Dedifferentiated amniotic fluid mesenchymal stem cell (primary cell): ENCODE results near the gene XCL1.
"Not testable (repeated sequence)": the region's sequence is repeated elsewhere in the genome, so short reads cannot be mapped to it uniquely, and the experiment has no call there.

Experiments
- DNase-seq: peaks from one replicate; pipeline ENCODE4 v3.0.0-alpha.2; 2016; ENCODE audit errors: extremely low spot score

The XCL1 gene

DNA sequence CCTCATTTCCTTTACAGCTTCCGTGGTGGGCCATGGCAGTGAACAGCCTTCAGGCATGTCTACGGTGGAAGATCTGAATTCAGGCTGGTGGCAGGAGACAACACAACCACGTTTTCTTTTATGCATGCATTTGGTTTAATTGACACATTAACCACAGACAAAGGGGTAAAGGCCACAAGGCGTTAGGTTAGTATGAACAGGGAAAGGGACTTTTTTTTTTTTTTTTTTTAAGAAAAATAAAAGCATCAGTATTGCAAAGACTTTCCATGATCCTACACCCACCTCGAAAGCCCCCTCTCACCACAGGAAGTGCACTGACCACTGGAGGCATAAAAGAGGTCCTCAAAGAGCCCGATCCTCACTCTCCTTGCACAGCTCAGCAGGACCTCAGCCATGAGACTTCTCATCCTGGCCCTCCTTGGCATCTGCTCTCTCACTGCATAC is at the start of gene XCL1:
Gene XCL1 (plus strand): TSS at position 361 of the 444 bp plus-strand sequence. CDS start 33 bp downstream, at position 394.
- DNase-seq = not testable (repeated sequence)

- no peak for DNase-seq
These were observed 46.9 kb upstream of the XCL1 start for GRCh38 chr1:168529518-168529917.

GRCh38 chr1:168531615-168532345 is 44.6 kb upstream of the XCL1 start:
- no peak for DNase-seq

GRCh38 chr1:168535536-168535935 is 40.9 kb upstream of the XCL1 start:
- DNase-seq = no peak

- DNase-seq = not testable (repeated sequence)
These were observed 35.6 kb upstream of the XCL1 start for GRCh38 chr1:168540798-168541197.

- DNase-seq = not testable (repeated sequence)
These were observed 33.4 kb upstream of the XCL1 start for GRCh38 chr1:168542978-168543377.

GRCh38 chr1:168543840-168544498 is 32.4 kb upstream of the XCL1 start, which contains the start of gene XCL2:
XCL2 (minus strand) TSS chr1:168543997; CDS start chr1:168543964, 33 bp downstream.
- not testable (repeated sequence) for DNase-seq

DNA sequence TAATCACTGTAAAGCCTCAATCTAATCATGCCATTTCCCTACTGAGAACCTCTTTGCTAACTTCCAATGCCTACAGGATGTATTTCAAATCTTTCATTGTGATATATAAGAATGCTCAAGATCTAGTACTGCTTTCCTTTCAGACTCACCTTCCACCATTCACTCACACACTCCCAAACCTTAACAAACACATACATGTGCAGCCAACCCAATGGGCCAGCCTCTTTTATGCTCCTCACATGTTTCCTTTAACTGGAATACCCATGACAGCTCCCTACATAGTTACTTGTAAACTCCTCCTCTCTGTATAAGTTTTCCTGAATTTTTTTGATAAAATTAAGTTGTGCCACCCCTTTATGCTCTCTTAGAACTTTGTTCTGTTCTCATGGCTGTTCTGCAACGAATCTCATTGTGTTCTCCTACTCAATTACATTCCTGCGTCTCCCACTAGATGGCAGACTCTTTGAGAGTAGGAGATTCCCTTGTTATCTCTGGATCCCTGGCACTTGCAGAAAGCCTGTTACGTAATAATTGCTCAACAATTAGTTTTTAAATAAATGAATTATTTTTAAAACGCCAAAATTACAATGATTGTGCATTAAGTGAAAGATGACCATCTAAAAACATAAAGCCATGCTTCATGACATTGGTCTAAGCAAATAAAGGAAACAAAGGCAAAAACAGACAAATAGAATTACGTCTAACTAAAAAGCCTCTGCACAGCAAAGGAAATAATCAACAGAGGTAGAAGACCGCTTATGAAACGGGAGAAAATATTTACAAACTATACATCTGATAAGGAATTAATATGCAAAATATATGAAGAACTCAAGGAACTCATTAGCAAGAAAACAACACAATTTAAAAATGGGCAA is 30.5 kb upstream of the XCL1 start:
- not testable (repeated sequence) for DNase-seq

- DNase-seq = not testable (repeated sequence)
These were observed 29.9 kb upstream of the XCL1 start for GRCh38 chr1:168546553-168546895.

- DNase-seq = no peak
These were observed 25.4 kb upstream of the XCL1 start for GRCh38 chr1:168550971-168551370.

- DNase-seq = no peak
These were observed 24.7 kb upstream of the XCL1 start for GRCh38 chr1:168551688-168552087.

- DNase-seq = no peak
These were observed 23.4 kb upstream of the XCL1 start for GRCh38 chr1:168552961-168553360.

GRCh38 chr1:168553680-168554553 is 22.5 kb upstream of the XCL1 start:
- DNase-seq = no peak

DNA sequence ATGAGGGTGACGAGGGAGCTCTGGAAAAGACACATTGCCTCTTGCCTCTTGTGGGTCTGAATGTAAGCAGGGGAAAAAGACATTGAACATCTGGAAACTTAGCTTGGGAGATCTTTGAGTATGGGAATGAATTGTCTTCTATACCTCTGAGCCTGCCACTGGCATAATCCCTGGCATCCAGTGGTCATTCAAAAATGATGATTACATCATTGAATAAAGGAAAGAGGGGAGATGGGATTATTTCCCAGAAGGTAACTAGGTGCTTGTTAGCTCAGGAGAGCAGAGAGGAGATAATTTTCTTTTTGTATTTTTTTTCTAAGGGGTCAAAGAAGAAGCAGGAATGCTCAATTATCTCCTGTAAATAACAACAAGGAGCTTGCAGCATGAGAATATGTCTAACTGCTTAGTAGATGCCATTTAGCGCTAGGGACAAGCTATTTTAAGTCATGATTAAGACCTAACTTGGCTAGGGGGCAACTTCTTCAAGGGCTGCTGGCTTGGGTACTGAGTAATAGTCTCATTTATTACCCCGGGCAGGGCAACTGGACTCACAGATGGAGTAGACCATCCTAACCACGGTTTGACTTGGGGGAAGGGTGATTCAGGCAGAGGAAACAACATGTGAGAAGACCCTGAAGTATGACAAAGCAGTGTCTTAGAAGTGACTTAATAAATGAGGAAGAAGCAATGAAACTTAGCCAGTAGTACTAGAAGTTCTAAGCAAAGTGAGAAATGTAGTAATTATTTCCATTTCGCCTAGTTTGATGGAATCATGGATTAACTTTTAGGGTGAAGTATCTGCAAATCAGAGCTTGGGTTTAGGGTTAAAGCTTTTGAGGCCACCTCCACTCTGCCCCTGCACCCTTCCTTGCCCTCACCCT is 21.6 kb upstream of the XCL1 start:
- DNase-seq = no peak

- no peak for DNase-seq
These were observed 20.8 kb upstream of the XCL1 start for GRCh38 chr1:168555508-168556046.

- DNase-seq = no peak
These were observed 19.8 kb upstream of the XCL1 start for GRCh38 chr1:168556647-168557046.

- DNase-seq = no peak
These were observed 16.0 kb upstream of the XCL1 start for GRCh38 chr1:168560370-168560769.

DNA sequence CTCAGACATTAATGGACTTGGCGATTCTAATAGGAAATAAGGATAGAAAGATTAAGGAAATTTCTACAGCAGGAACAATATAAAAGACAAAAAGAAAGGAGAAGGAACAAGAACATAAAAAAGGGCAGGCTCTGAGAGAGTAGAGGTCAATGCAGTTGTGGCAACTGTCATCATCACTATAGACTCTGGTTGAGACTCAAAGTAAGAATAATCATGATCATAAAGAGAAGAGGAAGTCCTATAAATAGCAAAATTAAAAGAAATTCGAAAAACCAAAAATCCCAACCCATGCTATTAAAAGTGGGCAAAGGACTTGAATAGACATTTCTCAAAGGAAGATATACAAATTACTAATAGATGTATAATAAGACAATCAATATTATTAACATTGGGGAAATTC is 14.4 kb upstream of the XCL1 start:
- no peak for DNase-seq

DNA sequence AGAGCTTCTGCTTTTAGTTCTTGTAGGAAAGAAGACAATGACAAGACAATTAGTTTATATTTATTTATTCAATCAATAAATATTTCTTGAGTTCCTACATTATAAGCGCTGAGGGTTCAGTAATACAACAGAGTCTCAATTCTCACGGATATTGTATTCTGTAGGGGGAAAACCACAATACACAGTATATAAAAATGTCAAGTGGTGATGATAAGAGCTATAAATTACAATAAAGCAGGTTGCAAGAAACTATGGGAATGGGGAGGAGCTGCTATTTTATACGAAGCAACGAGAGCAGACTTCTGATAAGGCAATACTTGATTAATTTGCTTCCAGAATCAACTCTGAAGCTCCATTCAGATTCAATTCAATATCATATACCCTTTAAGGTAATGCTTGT is 10.6 kb upstream of the XCL1 start:
- no peak for DNase-seq

DNA sequence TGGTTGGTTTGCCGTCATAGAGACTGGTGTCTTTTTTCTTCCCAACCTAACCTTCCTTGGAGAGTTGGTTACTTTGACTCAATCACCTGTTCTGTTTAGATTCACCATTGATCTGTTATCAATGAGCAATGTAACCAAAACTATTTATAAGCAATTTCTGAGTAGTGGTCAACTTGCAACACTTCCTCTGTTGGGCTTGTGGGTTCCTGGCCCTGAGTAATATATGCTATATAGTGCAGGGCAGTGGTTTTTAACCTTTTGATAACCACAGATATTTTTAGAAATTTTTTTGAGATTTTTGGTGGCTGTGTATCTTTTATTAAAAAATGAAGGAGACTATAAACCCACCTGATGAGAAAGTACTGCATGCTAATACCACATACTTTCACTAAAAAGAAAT is 9.4 kb upstream of the XCL1 start:
- no peak for DNase-seq
